Mammary epithelial cell (primary cell): ENCODE measurements around the gene HS3ST4.
"Not testable (repeated sequence)": the region's sequence is repeated elsewhere in the genome, so short reads cannot be mapped to it uniquely, and the experiment has no call there.

ENCODE experiments used
- CTCF ChIP-seq, 2 donors: IDR thresholded peaks in 1 of 2; conservative IDR thresholded peaks in 1 of 2; 2 replicates each; pipeline ENCODE4 v1.5.1; 2011 to 2012; ENCODE audit warnings: inconsistent platforms in 2 of 2, low read length in 2 of 2, mild to moderate bottlenecking in 2 of 2, control low read depth in 1 of 2, low read depth in 1 of 2; ENCODE audit not compliant: insufficient read depth in 1 of 2; ENCODE audit errors: extremely low read depth in 1 of 2
- EZH2 ChIP-seq: IDR thresholded peaks from 2 replicates; pipeline ENCODE4 v1.6.1; 2012; ENCODE audit warnings: low read length, inconsistent platforms, borderline replicate concordance

GRCh38 chr16:25776214-25776613 is 84.5 kb downstream of the HS3ST4 start:
- TF ChIP-seq CTCF (conservative IDR thresholded peaks at IDR 0.05 in 1 of 2, IDR thresholded peaks at IDR 0.05 in 1 of 2; ENCODE audit: extremely low read depth in 1 of 2, insufficient read depth in 1 of 2, low read depth in 1 of 2, low read length in 2 of 2); EZH2: not testable (repeated sequence)
